OCI-LY1 (cell line): ENCODE results near the gene HPS4.

ENCODE experiments used
- CTCF ChIP-seq: fragments of 200-600 bp; sonication (generic), shearing (Covaris generic); IDR thresholded peaks from 2 replicates; pipeline ENCODE4 v1.5.1; 2017; ENCODE audit warnings: mild to moderate bottlenecking, antibody characterized with exemption, low read length, moderate library complexity, mixed read lengths
- EZH2 ChIP-seq: fragments of 200-600 bp; sonication (generic), shearing (Covaris generic); IDR thresholded peaks from 2 replicates; pipeline ENCODE4 v1.8.0; 2017; ENCODE audit warnings: borderline replicate concordance, mixed run types, mild to moderate bottlenecking, antibody characterized with exemption, low read length, moderate library complexity, mixed read lengths

- TF ChIP-seq CTCF (no peak), EZH2 (no peak)
Measured at GRCh38 chr22:26499188-26499703, 15.7 kb upstream of the HPS4 start.
